GM18519 (cell line): ENCODE results near the gene LEKR1.
"Not testable (repeated sequence)": the region's sequence is repeated elsewhere in the genome, so short reads cannot be mapped to it uniquely, and the experiment has no call there.

ENCODE experiments used
- ATAC-seq: cut with Tn5 transposase; IDR thresholded peaks from one replicate; pipeline ENCODE4 v1.9.1; 2021; ENCODE audit warnings: mild to moderate bottlenecking, moderate library complexity; ENCODE audit not compliant: unreplicated experiment, low FRiP score

The LEKR1 gene

GRCh38 chr3:156803952-156804741 is 22.0 kb upstream of the LEKR1 start:
- no peak for ATAC-seq

- ATAC-seq, result no peak
These were observed 19.5 kb upstream of the LEKR1 start for GRCh38 chr3:156806698-156807097.

- no peak for ATAC-seq
These were observed 18.1 kb upstream of the LEKR1 start for GRCh38 chr3:156808025-156808424.

DNA sequence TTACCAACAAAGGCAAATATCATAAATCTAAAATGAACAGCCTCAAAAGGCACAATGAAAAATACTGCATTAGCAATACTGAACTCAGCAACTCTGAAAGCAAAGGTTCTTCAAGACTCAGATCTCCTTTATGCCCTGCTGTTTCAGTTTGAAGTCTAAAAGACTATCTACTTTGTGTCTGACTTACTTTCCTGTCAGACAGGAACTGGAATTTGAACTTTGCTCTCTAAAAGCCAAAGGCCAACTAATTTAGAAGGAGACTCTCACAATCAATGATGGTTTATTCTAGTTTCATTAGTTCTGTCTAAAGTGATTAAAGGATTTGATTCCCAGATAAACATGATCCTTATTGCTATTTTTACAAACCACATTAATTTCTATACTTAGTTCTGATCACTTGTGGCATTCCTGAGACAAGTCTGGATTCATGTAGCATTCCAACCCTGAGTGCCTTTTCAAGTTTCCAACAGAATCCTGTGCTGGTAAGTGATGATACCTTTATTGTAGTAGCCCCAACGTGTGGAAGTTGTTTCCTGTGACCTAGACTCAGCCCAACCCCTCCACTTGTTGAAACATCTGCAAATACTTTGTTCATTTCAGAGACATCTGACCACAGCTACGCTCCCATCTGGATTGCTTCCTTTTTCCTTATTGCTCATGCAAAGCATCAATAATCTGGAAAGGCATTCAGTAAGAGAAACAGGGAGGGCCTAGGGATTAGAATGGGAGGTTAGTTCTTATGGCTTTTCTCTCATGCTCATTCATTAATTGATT is 14.9 kb upstream of the LEKR1 start:
- ATAC-seq, result no peak

DNA sequence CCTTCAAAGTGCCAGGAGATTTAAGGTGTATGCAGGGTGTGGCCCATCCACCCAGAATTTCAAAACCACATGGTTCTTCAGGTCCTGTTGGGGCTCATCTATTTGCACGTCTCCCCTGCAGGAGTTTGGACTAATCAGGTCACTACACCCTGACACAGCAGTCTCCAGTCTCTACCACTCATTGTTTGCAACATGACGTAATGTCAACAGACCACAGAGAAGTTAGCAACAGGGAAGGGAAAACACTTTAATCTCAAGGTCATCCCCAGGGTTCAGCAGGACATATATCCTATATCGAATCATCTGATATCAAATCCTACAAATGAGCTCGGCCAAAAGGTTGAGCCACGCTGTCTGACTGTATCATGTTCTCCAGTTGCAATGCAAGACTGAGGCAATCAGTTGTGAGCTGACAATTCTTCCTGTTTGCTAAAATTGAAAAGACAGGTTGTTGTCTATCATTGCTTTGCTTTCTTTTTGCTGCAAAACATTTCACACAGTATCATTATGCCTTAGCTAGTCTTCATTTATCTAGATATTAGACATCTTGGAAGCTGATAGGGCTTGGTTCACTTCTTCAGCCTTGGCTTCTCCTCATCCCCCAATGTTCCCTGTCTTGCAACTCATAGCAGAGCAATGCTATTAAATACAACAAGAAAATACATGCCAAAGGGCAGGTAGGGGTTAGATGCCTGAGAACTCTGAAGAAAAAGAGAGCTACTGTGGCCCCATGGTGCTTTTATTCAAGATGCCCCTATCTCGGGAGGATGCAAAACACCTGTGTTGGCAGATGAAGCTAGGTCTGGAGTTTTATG is 13.4 kb upstream of the LEKR1 start:
- no peak for ATAC-seq

DNA sequence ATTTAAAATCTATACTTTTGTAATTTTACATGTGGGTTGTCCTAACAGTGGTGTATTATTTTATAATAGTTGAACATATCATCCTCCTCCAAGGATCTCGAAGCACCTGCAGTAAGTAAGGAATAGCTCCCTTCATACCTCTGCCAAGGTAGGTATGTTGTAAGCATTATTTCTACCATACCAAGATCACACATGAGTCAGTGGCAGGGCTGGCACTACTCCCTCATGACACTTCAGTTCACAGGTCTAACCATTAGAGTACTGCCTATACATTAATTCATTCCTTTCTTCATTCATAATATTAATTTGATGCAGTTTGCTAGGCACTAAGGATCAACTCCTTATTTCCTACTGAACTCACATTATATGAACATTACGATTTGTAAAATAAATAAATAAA is 11.9 kb upstream of the LEKR1 start:
- ATAC-seq, result no peak

GRCh38 chr3:156816091-156816793 is 9.9 kb upstream of the LEKR1 start:
- peak; percentile 20 for ATAC-seq

- peak; percentile 61 for ATAC-seq
These were observed 9.1 kb upstream of the LEKR1 start for GRCh38 chr3:156816794-156817645.

DNA sequence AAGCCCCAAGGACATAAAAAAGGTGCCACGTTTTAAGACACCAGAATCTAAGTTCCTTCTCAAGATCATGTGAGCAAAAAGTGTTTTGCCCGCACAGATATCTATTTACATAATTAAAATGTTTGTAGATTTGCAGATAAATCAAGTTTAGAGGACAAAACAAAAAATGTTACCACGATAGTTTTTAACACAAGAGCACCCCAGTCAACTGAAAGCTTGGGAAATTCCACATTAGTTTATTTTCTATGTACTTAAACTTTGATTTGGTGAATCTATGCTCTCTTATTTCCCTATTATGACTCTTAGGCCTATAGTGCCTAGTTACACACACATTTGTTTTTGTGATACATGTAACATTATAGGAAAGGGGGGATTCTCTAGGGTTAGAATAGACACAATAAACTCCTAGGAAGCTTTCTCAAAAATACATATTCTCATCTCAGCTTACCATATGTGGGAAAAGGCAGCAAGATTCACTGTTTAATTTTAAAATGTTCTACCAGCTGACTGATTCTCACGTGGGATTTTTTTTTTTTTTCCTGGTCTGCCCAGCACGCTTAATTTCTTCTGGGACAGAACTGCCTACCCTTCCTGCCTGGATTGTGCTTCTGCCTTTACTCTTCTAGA is 8.4 kb upstream of the LEKR1 start:
- no peak for ATAC-seq

- ATAC-seq, result no peak
These were observed 7.9 kb upstream of the LEKR1 start for GRCh38 chr3:156818273-156818651.

DNA sequence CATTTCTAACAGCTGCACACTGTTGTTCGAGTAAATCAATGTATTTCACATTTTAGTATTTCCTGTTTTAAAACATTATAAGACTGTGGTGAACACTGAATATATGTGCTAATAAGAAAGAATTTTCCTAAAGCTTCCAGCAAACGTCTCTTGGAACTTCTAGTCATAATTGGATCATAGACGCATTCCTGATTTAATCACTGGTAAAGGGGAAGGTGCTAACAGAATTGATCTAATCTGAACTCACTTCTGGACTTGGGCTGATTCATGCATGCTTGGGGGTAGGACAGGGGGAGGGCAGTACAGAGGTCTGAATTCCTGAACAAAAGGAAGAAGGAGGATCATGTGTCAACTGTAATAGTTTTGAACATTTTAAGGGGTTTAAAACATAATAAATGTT is 7.3 kb upstream of the LEKR1 start:
- no peak for ATAC-seq

- no peak for ATAC-seq
These were observed 6.1 kb upstream of the LEKR1 start for GRCh38 chr3:156819842-156820691.

DNA sequence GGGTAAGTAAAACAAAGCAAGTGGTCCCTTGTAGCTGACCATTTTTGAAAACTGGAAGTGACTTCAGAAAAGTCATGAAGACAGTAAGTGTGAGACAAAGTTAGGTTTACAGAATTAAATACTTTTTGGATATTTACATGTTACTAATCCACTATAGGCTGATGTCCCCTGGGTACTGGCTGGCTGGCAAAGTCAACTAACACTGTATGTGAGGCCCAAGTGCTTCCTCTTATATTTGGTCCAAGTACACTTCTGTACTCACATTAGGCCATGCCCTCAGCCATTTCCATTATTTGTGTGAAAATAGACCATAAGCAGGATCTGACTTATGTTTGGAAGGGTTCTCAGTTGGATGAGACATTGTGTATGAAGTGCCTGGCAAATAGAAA is 5.5 kb upstream of the LEKR1 start:
- no peak for ATAC-seq

- ATAC-seq, result not testable (repeated sequence)
These were observed 3.4 kb upstream of the LEKR1 start for GRCh38 chr3:156822626-156823260.

DNA sequence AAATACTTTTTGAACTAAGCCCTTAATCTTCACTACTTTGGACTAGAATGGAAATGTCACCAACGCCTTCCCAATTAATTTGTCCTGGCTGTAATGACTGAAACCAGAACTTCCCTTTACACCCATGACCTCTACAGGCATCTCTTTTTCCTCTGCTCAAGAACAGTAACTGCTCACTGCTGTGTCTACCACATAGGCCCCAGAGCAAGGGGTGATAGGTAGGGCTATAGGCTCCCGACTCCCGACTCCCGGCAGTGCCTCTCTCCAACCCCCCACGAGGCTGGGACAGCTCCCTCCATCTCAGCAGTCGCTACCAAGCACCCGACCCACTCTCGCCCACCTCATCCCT is 384 bp upstream of the LEKR1 start:
- peak; percentile 32 for ATAC-seq

DNA sequence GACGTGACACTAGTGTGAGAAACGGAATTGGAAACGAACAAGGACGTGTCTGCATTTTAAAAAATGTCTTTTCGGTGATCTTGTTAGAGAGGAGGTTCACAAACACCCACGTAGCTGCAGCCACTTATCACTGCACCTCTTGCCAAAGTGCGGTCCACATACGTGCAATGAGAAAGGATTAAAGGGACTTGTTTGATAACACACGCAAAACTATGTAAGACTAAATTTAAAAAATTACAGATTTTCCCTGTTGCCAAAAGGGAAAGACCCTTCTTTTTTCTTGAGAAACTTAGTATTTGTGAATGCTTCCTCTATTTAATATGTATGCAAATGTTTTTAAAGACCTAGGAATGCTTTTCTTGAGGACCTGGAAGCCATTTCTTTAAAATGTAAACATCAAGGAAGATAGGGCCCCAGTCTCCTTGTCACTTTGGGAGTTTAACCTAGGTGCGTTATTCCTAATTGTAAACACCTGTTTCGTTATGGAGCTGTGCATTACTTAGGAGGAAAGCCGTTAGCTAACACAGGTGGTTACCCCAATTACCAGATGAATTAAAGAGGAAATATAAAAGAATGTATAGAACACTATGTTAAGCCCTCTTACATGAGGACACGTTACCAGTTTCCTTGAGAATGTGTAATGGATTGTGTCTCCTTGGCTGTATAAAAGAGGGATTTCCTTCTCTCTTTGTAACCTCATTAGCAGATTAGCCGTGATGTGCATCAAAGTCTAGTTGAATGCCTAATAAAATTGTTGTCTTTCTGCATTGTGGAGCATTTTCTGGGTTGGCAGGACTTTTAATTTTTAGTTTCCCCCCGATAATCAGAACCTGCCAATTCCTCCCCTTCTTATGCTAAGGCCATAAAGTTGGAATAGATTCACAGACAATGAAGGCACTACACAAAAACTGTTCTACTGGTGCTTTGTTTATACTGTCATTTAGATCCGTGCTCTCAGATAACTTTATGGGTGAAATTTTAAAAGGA is 1.0 kb downstream of the LEKR1 start:
- no peak for ATAC-seq

DNA sequence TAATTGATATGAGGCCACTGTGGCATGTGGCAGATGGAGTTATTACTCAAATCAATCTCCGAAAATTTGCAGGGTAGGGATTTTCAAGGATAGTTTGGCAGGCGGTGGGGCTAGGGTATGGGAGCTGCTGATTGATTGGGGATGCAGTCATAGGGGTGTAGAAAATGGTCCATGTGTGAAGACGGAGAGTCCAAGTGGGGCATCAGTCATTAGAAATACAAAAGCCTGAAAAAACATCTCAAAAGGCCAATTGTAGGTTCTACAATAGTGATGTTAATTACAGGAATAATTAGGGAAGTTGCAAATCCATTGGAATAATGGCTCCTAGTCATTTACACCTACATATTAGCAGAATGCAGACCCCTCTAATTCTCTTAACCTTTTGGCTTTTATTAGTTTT is 4.9 kb downstream of the LEKR1 start:
- no peak for ATAC-seq
